SKM-1 treated with dmso at 0.1 percent for 144 hours (cell line): ENCODE data around the gene BET1.
"Not testable (repeated sequence)": the region's sequence is repeated elsewhere in the genome, so short reads cannot be mapped to it uniquely, and the experiment has no call there.

ENCODE experiments used
- DNase-seq: peaks from one replicate; lab custom pipeline; 2025; ENCODE audit not compliant: unreplicated experiment; lab: John Stamatoyannopoulos, UW

BET1 gene

GRCh38 chr7:94004024-94004951 is at the start of gene BET1:
Gene BET1, minus strand, starts transcription at chr7:94004355. Its CDS starts 139 bp downstream, at chr7:94004216.
- DNase-seq = peak; percentile 84

- DNase-seq = no peak
Observed at GRCh38 chr7:94053532-94053931, 49.4 kb upstream of the BET1 start.

- no peak for DNase-seq
Observed at GRCh38 chr7:94052398-94053180, 48.4 kb upstream of the BET1 start.

GRCh38 chr7:94050046-94050445 is 45.9 kb upstream of the BET1 start:
- DNase-seq = peak; percentile 96

- DNase-seq = no peak
Observed at GRCh38 chr7:94049615-94050014, 45.5 kb upstream of the BET1 start.

- no peak for DNase-seq
Observed at GRCh38 chr7:94048755-94049154, 44.6 kb upstream of the BET1 start.

GRCh38 chr7:94047956-94048355 is 43.8 kb upstream of the BET1 start:
- DNase-seq = no peak

- DNase-seq = no peak
Observed at GRCh38 chr7:94045581-94045980, 41.4 kb upstream of the BET1 start.

- DNase-seq = no peak
Observed at GRCh38 chr7:94044806-94045205, 40.7 kb upstream of the BET1 start.

- no peak for DNase-seq
Observed at GRCh38 chr7:94043299-94043698, 39.1 kb upstream of the BET1 start.

- DNase-seq = no peak
Observed at GRCh38 chr7:94042381-94042780, 38.2 kb upstream of the BET1 start.

GRCh38 chr7:94041529-94041928 is 37.4 kb upstream of the BET1 start:
- no peak for DNase-seq

GRCh38 chr7:94040254-94040653 is 36.1 kb upstream of the BET1 start:
- DNase-seq = no peak

- DNase-seq = no peak
Observed at GRCh38 chr7:94039368-94040035, 35.3 kb upstream of the BET1 start.

- DNase-seq = no peak
Observed at GRCh38 chr7:94031865-94032264, 27.7 kb upstream of the BET1 start.

GRCh38 chr7:94030634-94031033 is 26.5 kb upstream of the BET1 start:
- DNase-seq = no peak

- no peak for DNase-seq
Observed at GRCh38 chr7:94029976-94030375, 25.8 kb upstream of the BET1 start.

GRCh38 chr7:94028768-94029167 is 24.6 kb upstream of the BET1 start:
- DNase-seq = no peak

GRCh38 chr7:94026619-94027018 is 22.5 kb upstream of the BET1 start:
- DNase-seq = not testable (repeated sequence)

- DNase-seq = no peak
Observed at GRCh38 chr7:94022550-94022949, 18.4 kb upstream of the BET1 start.

- DNase-seq = no peak
Observed at GRCh38 chr7:94016786-94017185, 12.6 kb upstream of the BET1 start.
